GM19397 (cell line): ENCODE results near the gene CPNE4.

ENCODE experiments used
- ATAC-seq: cut with Tn5 transposase; IDR thresholded peaks from one replicate; pipeline ENCODE4 v1.9.1; 2021; ENCODE audit warnings: mild to moderate bottlenecking, moderate library complexity; ENCODE audit not compliant: unreplicated experiment

Gene CPNE4

DNA sequence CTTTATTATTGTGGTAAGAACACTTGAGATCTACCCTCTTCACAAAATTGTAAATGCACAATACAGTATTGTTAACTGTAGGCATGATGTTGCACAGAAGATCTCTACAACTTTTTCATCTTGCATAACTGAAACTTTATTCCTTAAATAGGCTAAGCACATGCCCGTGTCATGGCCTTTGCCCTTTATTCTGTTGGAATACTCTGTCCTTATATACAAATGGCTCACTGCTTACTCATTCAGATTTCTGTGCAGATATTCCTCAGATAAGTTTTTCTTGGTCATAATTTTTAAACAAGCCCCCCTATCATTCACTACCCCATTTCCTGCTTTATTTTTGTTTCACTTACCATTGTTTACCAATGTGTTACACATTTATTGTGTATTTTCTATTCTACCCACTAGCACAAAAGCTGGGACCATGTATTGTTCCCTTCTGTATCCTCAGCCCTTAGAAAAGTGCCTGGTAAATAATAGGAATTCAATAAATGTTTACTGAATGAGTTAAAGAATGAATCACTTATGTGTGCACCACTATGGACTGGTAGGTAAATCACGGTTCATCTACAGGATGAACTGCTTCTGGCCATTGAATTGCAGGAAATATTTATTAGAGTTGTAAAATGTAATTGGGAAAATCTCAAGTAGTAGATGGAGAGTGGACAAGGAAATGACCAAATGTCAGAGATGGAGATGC lies 151.0 kb downstream of the CPNE4 start:
- ATAC-seq = no peak

DNA sequence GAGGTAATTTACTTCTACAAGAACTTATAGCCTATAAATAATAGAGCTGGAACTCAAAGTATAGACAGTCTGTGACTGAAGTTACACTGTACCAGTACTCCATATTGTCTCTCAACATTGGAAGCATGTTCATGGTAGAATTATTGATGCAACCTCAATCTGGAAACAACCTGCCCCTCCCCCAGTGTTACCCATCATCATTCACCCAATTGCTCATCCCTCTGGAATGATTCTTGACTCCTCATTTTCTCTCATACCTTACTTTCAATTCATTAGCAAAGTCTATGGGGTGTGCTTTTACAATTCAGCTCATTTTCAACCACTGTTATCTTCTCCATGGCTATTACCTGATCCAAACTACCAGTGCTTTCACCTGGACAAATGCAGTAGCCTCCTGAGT lies 151.7 kb downstream of the CPNE4 start:
- no peak for ATAC-seq

DNA sequence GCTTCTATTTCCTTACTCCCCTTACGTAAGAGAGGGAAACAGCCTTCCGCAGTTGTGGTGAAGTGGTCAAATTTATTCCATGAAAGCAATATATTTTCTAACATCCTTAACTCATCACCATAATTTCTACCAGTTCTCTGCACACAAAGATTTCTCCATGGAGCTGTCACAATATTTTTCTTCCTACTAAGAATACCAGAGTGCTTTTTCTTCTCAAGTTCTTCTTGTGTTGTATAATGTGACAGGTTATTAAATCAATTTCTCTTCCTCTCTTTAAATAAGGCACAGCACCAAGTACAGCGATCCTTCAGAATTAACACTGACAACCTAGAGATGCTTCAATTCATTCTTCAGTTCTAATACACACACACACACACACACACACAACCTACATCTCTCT lies 153.0 kb downstream of the CPNE4 start:
- no peak for ATAC-seq

DNA sequence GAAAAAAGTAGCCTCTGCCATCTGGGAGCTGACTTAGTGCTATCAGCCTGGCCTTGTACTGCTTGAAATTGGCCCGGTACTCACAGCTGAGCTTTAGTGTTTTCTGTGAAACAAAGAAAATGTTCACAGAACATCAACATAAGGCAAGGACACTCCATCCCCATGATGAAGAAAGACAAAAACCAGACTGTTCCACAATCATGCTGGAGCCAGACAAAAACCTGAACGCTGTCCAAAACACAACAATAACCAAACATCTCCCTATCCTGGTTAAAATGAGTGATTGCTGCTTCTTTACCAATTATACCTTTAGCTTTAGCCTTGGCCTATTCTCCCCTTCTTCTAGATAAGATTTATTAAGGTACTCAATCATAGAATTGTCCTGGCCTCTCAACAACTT lies 153.9 kb downstream of the CPNE4 start:
- ATAC-seq = no peak

DNA sequence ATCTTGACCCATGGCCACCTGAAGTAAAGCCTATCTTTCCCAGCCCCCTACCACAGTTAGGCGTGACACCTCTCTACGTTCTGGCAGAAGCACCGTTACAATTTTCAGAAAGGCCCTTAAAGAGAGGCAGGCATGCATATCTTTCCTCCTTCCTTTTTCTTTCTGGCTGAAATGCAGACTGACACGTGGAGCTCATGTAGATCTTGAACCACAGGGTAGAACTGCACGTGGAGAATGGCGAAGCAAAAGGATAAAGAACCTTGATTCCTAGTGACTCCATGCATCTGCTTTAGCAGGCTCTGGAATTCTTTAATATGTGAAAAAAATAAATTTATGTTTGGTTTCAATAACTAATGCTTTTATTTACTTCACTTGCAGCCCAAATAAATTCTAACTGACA lies 166.6 kb downstream of the CPNE4 start:
- no peak for ATAC-seq

DNA sequence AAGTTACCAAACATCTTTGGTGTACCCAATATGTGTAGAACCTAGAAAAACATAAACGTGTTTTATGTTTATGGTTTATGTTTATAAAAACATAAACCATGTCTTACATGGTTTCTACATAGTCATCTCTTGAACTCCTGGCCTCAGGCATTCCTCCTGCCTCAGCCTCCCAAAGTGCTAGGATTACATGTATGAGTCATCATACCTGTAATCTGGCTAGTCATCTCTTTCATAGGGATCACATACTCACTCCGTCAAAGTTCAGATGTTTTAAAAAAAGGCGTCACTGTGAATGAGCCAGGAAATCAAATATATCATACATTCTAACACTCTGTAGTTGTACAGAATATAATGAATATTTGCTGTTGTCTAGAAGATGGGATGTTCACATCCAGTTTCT lies 178.6 kb downstream of the CPNE4 start:
- ATAC-seq = no peak

DNA sequence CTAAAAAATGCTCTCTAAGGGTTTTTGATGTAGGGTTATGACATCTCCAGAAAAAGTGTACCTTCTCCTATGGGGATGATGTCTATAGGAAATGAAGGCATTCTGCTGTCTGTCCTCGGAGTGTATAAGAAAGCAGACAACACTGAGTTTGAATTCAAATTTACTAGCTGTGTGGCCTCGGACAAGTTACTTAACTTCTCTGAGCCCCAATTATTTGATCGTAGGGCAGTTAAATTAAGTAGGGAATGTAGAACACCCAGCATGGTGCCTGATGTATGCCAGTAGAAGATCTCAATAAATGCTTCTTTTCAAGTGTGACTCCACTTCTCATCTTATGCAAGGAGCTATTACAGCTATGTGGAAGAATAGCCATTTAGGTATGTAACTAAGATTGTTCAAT lies 184.6 kb downstream of the CPNE4 start:
- ATAC-seq = no peak

DNA sequence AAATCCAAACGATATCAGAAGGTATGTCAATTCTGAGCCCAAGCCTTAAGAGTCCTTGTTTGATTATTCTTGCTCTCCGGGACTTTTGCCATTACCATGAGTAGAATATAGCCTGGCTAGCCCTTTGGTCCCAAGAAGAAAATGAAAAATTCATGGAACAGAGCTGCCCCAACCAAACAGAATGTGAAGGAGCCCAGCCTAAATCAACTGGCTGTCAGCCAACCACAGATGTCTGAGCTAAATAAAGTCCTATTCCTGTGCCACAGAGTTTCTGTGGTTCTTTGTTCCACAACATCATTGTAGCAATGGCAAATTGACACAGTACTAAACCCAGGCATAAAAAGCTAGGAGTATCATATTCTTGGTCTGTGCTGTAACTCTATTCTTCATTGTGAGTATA lies 185.2 kb downstream of the CPNE4 start:
- ATAC-seq = no peak

DNA sequence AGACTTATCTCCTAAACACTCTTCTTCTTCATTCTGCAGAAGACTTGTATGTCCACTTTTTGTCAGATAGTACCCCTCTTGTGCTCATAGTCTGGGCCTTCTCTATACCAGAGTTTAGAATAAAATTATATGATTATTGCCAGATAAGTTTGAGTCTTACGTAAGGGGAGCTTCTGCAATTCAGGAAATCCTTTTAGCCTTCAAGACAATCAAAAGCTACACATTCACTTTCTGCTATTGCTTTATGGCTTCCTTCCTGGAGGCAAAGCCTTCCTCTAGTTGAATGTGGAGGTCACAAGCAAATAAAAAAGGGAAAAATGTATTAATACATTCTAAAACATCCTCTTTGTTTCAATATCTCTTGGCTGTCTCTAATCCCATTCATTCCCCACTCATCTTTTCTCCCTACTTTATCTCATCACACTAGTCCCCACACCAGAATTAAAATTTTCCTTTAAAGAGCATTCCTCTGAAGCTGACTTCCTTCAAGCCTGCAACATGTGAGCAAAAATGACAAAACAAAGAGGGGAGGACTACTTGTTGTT lies 186.8 kb downstream of the CPNE4 start:
- ATAC-seq = no peak

DNA sequence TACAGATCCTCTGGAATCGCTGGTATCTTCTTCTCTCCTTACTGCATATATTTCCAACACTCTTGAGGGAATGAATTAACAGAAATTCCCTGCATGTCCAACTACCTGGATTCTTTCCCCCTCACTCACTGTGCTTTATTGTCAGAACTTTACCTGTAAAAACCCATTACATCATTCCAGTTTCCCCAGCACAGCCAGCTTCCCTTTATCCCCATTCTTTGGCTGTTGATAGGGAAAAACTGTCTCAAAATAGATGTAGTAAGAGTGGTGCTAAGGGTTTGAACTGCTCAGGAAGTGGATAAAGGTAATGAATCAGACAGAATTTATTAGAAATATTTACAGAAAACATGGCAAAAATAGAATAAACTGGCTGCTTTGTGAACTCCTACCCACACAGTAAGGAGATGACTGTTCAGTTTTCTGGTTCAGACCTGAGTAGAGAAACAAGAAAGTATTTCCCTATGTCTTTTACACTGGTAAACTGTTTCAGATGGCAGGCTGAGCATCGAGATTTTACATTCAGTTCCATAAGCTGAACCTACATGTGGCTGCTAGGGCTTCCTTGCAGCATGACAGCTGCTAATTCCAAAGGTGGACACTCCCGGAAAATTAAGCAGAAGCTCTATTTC lies 188.4 kb downstream of the CPNE4 start:
- ATAC-seq = no peak

DNA sequence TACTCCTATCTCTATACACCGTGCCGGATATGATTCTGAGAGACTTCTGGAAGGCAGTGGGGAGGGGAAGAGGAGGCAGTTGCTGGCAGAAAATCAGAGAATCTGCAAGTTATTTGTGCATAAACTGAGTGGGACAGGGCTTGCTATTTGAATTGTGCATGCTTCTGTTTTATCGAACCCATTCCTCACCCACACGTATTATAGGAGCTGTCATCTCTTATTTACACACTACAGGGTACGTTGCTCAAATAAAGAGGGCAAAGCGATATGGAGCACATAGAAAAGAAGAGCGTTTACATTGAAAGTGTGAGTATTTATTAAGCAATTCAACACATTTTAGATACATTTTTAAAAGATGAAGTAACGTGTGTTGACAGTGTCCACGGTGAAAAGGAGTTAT lies 191.6 kb downstream of the CPNE4 start:
- no peak for ATAC-seq

DNA sequence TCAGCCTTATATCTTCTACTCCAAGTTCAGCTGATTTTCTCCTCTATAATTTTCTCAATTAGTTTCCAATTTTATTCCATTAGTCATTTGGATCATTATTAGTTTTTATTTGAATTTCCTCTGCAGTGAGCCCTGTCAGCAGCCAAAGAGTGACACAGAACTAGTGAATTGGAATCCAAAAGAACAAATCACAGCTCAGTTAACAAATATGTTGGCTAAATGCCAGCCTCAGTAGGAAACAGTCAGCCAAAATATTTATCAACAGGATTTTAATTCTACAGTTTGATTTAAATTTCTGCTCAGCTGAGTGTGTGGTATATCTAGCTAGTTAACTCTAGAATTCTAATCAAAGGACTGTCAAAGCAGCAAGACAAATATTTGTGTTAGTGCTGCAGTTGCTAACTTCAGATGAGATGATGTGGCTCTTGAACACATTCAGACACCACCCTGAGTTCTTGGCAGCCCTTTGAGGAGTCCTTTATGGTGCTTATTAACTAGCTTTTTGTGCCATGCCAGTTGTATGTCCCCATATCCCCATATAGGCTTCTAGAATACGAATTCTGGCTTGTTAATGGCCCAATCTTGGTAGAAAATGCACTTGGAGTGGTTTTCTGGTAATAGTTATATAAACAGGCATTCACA lies 194.5 kb downstream of the CPNE4 start:
- ATAC-seq = no peak

DNA sequence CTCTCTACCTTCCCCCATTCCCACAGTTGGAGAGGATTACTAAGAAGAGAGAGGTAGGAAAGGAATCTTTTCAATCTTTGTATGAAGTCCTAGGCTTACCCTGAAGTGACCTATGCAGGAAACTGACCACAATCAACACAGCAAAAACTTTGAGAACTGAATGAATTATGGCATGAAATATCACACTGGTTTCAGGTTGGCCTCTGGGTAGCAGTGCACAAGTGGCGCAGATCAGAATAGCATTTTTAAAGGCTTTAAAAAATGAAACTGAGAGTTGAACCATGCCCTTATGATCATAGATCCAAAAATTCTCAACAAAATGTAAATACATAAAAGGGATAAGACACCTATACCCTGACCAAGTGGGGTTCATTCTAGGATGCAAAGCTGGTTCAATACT lies 198.9 kb downstream of the CPNE4 start:
- no peak for ATAC-seq

DNA sequence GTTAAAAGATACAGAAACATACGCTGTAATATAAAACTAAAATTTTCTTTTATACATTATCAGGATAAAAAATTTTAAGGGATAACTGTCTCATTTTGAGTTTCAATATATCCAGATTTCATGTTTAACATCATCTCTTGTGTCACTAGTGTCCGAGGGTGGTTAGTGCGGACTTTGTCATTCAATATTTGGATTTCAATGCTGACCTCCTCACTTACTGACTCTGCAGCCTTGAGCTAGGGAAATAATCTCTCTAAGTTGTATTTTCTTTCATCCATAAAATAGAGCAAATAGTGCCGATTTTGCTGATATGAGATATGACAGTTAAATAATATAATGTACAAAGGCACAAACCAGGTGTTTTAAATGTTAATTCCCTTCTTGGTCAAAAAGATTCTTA lies 203.2 kb downstream of the CPNE4 start:
- no peak for ATAC-seq

DNA sequence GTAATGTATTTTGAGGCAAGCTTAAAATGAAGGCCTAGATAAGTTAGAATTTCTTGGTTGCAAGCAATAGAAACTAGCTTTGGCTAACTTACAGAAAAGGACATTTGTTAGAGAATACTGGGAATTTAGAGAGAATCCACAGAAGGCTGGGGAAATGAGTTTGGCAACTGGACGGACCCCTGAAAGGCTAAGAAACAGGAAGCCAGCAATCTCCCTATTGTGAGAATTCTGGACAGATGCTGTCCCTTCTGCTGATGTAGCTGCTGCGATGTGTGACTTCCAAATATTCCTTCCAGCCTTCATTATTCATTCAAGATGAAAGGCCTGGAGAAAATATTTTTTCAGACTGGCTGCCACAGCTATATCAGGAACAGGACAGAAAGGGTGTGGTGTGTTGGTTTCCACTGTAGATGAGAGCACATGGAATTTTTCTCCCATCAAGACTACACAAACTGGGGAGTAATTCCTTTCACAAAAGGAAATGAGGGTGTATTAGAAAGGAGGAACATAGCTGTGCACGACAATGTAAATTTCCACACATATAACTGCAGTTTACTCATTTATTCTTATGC lies 213.5 kb downstream of the CPNE4 start:
- no peak for ATAC-seq

DNA sequence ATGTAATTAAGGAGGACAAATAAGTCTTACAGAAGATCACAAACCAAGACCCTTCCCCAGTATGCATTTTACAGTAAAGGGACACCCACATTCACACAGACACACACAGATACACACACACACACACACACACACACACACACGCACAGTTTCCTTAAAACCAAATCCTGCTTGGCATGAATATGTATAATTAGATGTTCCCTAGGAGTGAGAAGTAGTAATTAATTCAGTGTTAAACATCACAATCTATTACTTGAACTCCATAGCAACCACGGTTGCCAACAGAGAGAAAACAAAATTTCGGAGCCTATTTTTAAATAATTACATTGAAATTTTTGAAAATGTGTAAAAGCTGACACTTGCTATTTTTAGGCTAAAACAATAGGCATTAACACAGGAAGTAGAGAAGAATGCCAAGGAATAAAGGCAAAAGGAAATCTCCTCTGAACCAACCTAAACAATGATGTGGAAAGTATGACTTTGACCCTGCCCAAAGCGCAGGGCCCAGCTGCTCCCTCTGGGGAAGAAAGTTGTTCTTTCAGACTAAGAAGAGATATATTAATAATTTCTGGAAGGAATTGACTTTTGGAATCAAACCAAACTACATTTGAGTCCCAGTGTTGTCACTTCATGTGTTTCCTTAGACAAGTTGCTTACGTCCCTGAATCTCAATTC lies 215.3 kb downstream of the CPNE4 start:
- ATAC-seq = no peak

DNA sequence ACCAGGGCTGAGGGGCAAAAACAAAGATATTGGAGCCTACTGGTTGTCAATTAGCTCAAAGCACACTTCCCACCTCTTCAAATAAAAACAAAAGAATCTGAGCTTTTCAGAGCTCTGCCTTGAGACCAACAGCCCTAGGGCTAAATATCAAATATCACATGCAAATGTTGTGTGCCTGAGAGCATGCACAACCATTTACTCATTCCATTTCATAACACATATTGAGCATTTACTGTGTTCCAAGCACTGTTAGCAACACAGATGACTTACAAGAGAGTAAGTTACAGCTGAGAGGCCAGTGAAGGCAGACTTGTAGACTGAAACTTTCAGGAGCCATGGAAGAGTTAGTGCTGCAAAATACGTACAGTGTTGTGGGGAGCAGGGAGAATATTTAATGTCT lies 222.4 kb downstream of the CPNE4 start:
- no peak for ATAC-seq

DNA sequence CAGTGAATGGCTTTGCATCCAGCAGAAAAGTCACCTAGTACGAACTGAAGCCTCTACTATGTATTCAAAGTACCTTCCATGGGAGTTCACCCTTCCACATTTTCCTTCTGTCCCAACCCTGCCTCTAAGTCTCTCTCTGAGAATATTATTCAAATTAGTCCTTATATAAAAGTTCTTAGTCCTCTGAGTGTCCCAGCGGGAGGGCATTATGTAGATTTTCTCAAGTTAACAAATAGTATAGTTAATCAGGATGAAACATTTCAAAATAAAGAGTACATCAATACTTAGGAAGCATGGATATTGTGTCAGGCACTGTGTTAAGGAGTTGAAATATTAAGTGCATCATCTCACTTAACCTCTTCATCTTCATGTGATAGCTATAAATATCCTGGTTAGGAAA lies 223.3 kb downstream of the CPNE4 start:
- no peak for ATAC-seq

DNA sequence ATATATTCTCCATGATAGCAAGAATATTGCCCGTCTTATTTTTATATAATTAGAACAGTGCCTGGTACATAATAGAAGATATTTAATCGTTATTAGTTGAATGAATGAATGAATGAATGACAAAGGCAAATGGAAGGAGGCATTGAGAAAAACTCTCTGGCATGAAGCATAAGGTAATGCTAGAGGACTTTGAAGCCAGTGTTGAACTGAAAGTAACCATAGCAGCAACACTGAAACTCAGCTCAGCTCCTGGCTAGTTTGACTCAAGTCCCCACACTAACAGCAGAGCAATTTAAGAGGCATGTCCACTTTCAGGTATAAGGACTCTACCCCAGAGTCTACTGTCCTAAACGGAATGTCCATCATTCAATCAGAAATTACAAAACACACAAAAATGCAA lies 227.0 kb downstream of the CPNE4 start:
- ATAC-seq = no peak

DNA sequence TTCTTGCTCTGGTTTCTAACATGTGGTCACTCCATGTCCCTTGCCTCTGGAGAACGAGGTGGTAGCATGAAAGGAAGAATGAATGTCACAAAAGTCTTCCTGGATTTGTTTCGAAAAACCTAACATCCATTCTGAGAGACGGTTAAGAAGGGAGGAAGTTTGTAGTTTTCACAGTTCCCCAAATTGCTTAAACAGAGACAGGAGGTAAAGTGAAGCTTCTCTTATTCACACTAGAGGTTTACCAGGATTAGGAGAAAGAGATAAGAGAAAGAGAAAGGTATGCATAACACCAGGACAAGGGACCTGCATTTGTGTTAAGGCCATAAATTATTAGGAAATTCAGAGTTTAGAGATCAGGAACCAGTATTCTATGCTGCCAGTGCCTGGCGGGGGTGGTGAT lies 228.1 kb downstream of the CPNE4 start:
- no peak for ATAC-seq

DNA sequence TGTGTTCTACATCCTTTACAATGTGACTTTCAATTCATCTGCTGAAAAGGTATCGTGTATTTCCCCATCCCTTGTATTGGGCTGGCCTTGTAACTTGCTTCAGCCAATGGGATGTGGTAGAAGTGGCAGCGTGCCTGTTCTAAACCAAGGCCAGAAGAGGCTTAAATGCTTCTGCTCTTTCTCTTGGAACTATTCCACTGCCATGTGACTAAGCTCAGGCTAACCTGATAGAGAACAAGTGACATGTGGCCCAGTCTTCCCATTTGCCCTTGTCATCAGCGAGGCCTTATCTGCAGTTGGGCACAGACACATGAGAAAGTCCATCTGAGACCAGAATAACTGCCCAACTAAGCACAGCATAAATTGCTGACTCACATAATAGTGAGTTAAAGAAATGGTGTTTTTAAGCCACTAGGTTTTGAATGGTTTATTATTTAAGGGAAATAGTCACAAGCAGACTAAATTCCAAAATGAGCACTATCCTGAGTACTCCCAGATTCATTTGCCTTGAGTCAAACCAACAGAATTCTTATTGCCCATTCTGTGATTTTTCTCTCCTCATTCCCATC lies 230.2 kb downstream of the CPNE4 start:
- no peak for ATAC-seq
